GM12873 (cell line): ENCODE measurements around the gene LPIN3.

Experiments used
- CTCF ChIP-seq: IDR thresholded peaks from 2 replicates; pipeline ENCODE4 v1.5.1; 2012; ENCODE audit warnings: low read depth, mild to moderate bottlenecking, moderate library complexity, low read length, control low read depth; ENCODE audit not compliant: insufficient read depth; ENCODE audit errors: missing control alignments

Gene LPIN3

DNA sequence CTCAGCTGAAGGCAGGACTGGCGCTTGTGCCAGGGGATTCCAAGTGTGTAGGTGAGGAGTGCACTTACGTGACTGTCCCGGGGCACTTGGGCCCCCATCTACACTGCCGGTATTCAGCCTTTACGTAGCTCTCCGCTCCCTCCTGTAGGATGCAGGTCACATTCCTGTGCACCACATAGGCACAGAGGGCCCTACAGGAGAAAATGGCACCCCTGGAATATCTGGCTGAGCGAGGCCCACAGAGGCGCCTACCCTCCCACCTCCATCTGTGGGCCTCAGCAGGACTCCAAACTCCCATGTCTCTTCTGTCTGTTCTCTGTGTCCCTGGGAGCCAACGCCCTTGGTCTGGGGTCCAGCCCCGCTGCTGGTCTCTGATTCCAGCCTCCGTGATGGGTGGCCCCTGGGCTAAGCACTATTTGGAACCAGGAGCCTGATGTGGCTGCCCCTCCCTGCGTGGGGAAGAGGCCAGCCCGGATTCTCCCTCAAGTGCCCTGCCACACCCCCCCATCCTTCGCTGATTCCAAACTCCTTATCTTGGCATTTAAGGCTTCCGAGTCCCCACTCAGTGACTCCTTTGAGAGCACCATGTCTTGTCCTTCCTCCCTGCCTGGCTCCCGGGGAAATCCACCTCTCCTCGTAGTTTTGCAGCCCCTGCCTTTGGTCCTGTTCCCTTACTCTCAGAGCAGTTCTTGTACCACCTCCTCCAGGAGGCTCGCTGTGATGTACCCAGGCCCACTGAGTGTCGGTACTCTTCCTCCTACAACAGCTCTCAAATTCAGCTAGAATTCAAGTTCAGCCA, 24.5 kb downstream of the LPIN3 start:
- no peak for TF ChIP-seq CTCF

DNA sequence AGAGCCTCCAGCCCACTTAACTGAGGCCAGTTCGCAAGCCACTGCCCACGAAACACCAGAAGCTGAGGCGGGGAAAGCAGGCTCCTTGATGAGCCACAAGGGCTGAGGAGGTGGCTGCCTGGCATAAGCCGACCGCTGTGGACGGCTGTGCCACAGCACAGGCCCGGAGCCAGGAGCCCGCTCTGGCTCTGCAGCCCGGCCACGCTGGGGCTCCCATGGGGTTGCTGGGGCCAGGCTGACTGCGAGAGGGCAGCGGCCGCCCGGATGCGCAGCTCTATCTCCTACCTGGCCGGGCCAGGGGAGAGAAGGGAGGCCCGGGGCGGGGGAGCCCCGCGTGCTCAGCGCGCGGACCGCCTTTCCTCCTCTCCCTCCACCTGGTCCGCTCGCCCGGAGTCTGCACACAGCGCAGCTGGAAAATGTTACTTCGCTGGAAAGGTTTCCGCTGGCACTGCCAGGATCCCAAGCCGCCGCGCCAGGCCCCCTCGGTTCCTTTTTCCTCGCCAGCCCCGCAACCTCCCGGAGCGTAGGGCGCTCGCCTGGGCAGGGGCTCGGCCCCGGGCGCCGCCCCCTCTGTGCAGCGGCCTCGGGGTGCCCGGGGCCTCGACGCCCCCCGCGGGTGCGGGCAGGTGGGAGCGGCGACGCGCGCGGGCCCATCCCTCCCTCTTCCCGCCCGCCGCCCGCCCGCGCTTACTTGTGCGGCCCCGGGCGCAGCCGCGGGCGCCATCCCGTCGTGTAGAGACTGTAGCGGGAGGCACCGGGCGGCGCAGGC, 25.3 kb downstream of the LPIN3 start:
- no peak for TF ChIP-seq CTCF

DNA sequence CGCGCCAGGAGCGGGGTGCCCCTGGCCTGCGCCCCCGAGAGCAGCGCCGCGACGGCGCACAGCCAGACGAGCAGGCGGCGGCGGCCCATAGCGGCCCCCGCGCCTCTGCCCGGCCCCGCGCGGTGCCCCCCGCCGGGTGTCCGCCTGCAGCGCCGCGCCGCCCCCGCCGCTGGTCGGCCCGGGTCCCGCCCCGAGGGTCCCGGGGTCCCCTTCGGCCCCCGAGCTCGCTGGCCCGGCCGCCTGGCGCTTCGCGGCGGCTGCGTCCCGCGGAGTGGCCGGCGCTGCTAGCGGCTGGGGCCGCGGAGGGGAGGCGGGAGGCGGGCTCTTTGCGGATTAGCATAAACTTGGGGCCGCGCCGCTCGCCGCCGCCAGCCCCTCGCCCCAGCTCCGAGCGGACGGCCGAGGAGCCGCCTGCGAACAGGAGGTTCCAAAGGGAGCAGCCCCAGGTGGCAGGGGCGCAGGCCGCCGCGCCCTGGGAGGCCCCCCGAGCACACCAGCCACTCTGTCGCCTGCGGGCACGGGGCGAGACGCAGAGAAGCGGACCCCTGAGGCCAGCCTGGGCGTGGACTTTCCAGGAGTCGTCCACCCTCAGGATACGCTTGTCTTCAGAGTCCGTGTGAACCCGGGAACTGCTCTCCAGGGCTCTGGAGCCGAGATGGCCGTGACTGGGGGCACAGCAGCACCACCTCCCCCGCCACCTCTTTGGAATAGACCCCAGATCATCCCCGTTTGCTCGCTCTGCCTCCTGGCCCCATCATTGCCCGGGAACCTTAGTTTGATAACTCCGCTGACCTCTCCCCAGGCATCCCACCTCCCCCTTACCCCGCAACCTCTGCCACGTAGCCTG, 26.1 kb downstream of the LPIN3 start, which contains the start of gene EMILIN3:
Gene EMILIN3, minus strand, starts transcription at position 273 of the 847 bp plus-strand sequence. Its CDS starts 184 bp downstream, at position 89.
- TF ChIP-seq CTCF: no peak

- TF ChIP-seq CTCF: no peak
Measured at GRCh38 chr20:41367393-41367695, 26.7 kb downstream of the LPIN3 start.

- TF ChIP-seq CTCF: no peak
Measured at GRCh38 chr20:41367956-41368355, 27.3 kb downstream of the LPIN3 start.

DNA sequence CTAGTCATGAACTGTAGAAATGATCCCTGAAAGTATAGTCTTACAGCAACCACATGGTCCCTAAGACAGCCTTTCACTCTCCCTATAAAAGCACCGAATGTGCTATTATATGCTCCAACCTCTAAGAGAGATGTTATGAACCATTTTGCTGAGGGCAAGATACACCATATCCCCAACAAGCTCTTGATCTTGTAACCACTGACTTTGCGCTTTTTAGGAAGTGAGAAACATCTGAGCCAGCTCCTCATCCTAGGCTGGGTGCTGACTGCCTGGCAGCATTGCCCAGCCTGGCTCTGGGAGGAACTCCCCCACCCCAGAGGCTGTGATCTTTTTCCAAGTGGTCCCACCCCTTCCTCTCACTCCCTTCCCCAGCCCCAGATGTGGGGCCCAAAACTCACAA, 29.1 kb downstream of the LPIN3 start:
- TF ChIP-seq CTCF: no peak

DNA sequence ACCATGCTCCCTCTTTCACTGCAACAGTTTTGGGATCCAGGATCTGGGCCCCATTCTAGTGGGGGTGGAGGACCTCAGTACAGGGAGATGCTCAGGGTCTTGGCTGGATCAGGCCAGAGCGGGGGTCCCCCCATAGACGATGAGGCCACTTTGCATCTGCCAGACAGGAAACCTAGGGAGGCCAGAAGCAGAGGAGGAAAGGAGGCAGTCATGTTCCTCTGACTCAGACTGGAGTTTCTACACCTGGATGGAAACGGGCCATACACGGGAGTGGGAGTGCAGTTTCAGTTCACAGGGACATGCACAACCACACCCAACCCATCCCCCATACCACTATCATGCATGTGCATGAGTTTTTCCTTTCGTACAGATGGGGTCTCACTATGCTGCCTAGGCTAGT, 29.6 kb downstream of the LPIN3 start:
- no peak for TF ChIP-seq CTCF
